Activated CD4-positive, alpha-beta T cell treated with anti-CD3 and anti-CD28 coated beads for 24 hours (primary cell): Measurements from ENCODE around the gene MRPL18.
"Not testable (repeated sequence)": the region's sequence is repeated elsewhere in the genome, so short reads cannot be mapped to it uniquely, and the experiment has no call there.

Source experiments
- DNase-seq, 2 donors: peaks; one replicate each; pipeline ENCODE4 v3.0.0-alpha.2; 2020; ENCODE audit warnings: low read depth in 2 of 2

Gene MRPL18

GRCh38 chr6:159772196-159772595, 18.1 kb upstream of the MRPL18 start:
- no peak for DNase-seq

- no peak for DNase-seq
Measured at GRCh38 chr6:159777240-159777904, 12.9 kb upstream of the MRPL18 start.

- DNase-seq, result no peak
Measured at GRCh38 chr6:159778131-159778530, 12.1 kb upstream of the MRPL18 start.

GRCh38 chr6:159778542-159779103, 11.6 kb upstream of the MRPL18 start:
- DNase-seq, result no peak

GRCh38 chr6:159788276-159788675, 2.0 kb upstream of the MRPL18 start:
- DNase-seq, result no peak

GRCh38 chr6:159788753-159789376, 1.4 kb upstream of the MRPL18 start:
- DNase-seq, result no peak

DNA sequence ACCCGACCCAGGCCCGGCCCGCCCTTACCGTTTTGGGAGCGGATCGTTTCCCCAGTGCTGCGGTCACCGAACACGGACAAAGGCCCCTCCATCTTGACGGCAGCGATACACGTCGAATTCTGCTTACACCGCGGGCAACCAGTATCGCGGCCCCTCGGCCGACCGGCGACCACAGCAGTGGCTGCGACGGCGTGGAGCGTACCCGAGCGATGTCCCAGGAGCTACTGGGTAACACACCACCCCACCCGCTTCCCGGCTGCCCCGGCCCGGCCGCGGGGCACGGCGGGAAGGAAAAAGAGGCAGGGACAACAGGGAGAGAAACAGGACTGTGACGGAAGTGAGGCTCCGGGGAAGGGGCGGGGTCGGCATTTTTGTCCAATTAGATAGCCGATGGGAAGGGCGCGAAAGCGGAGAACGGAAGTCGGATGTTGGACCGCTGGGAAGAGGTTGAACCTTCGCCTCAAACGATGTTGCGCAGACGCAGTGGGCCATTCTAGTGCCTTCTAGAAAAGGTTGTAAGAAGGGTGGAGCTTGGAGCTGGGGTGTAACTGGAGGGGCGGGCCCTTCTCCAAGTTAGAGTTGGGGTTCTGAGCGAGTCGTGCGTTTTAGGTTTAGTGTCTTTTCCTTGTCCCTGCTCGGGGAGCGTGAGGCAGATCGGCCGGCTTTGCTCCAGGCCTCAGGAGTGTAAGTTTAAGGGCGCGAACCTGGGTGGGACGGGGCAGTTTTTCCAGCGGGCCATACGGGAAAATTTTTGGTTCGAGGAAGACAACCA, 704 bp upstream of the MRPL18 start, which contains the start of gene TCP1:
TSS of gene TCP1 (minus strand) at position 226 of the 772 bp plus-strand sequence. CDS start at position 92, 134 bp downstream.
- DNase-seq, result peak; percentile 98 to 99

- DNase-seq, result no peak
Measured at GRCh38 chr6:159790956-159791598, 810 bp downstream of the MRPL18 start.

GRCh38 chr6:159794976-159795375, 4.7 kb downstream of the MRPL18 start:
- not testable (repeated sequence) for DNase-seq

DNA sequence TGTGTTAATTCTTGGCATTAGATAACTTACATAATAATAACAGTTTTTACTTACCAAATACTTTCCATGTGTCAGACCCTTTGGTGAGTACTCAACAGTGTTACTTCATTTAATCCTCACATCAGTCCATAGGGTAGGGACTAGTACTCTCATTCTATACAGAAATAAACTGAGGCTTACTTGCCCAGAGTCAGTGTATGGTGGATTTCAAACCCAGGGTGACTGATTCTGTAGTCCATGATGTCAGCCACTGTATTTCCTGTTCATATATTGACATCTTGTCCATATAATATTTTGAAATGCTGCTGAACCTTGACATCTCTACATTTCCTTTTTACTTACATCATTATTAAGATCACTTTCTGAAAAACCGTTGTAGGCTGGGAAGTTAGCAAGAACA, 7.3 kb downstream of the MRPL18 start:
- DNase-seq, result no peak

DNA sequence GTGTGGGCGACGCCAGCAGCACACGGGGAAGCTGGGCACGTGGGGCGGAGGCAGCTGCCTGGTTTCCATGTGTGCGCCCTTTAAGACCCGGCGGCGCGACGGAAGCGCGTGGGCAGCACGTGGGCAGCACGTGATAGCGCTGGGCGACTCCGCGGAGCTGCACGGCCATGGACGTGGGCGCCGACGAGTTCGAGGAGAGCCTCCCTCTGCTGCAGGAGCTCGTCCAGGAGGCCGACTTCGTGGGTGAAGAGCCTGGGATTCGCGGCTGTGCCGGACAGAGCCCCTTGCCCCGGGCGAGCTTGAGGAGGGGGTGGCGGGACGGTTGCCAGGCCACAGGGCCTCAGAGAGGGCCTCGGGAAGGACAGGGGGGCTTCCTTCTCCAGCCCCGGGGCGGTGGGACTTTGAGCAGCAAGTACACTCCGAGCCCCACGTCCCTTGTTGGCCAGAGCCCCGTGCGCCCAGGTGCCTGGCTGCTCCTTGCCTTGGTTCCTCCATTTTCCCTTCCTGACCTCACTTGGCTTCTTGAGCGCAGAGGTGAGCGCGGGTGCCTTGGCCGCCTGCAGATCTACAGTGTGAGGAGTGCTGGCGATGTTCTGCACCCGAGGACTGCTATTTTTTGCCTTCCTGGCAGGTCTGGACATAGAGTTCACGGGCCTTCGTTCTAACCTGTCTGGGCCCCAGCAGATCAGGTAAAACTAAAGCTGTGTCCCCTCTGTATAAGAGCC, 10.0 kb downstream of the MRPL18 start, which contains the start of gene PNLDC1:
TSS of gene PNLDC1 (plus strand) at position 136 of the 725 bp plus-strand sequence. CDS start at position 168, 32 bp downstream.
- no peak for DNase-seq

- DNase-seq, result no peak
Measured at GRCh38 chr6:159801935-159802334, 11.7 kb downstream of the MRPL18 start.

- DNase-seq, result no peak
Measured at GRCh38 chr6:159804504-159804903, 14.2 kb downstream of the MRPL18 start.

DNA sequence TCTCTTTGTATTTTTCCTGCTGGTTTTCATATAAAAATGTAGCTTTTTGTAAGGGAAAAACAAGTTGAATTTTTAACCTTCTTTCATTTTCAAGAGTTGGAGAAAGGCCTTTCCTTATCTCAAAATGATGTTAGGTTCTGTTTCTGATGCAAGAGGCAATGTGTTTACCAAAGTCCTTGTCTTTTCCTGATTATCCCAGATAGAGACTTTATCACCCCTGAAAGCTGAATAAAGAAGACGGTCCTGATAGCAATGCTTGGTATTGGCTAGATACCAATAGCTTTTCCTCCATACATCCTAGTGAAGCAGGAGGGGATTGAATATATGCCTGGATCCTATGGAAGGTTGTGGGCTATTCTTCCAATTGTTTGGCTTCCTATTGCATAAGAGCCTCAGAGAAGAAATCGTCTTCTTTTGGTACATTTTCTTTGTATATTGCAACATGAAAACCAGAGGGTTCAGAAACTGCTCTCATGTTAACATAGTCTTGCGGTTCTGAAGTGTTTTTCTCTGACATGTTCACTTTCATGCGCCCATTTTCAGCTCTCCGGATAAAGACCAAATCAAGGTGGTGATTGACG, 15.3 kb downstream of the MRPL18 start:
- DNase-seq, result no peak

GRCh38 chr6:159806021-159806458, 15.8 kb downstream of the MRPL18 start:
- DNase-seq, result no peak

DNA sequence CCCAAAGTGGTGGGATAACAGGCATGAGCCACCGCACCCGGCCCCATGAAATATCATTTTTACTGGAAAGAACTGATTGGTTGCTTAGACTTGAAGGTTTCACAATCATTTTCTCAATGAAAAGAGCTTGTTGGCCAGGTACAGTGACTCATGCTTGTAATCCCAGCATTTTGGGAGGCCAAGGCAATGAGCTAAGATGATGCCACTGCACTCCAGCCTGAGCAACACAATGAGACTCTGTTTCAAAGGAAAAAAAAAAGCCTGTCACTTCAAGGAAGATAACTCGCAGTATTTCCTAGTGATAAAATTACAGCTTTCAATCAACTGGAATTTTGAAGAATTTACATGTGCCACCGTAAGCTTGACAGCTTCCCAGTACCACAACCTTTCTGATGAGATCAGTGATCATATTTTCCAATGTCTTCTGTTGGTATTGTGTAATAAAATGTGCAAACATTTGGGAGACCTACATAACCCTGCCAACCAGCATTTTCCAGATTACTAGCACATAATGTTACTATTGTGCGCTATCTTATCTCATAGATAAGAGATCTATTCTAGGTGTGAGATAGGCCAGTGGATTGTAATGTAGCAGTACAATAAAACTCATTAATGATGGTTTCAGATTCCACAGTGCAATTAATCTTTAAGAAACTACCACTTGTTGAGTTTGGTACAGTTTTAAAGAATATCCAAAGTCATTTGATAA, 17.0 kb downstream of the MRPL18 start:
- DNase-seq, result no peak

GRCh38 chr6:159808647-159809046, 18.4 kb downstream of the MRPL18 start:
- DNase-seq, result no peak

- no peak for DNase-seq
Measured at GRCh38 chr6:159809149-159809548, 18.9 kb downstream of the MRPL18 start.

GRCh38 chr6:159813781-159814180, 23.5 kb downstream of the MRPL18 start:
- DNase-seq, result no peak

- DNase-seq, result no peak
Measured at GRCh38 chr6:159815410-159815809, 25.1 kb downstream of the MRPL18 start.
